ENCODE data around the gene COPS3. TPM values are rescaled to one million over a fixed set of nuclear protein-coding genes. Genes with fewer than 3 reads are reported as not detected.

The COPS3 gene
- total and polyA plus RNA-seq, 2 of the 8 experiments (the other 6 are each of a cell fraction or from before 2014, with no cell fraction given) = 82.9 to 110 TPM

DNA sequence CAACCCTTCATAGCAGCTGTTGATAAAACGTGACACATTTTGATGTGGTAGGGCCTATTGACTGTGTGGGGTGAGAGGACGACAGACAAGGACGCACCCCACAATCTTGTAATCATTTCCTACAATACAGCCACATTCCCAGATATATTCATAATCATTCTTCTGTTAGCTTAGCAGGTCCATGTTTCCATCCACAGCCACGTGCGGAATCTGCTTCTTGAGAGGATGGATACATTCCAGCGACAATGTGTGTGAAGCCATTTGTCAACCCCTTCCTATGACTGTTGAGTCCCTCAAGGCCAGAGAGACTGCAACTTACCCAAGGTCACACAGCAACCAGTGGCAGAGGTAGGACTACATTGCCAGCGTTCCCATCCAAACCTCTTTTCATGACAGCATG lies 8.7 kb upstream of the COPS3 start:
- Histone ChIP-seq H2BK120ac (replicated peaks; ENCODE audit: low read depth, low read length) (no peak overlapping the region), H3K27me3 (replicated peaks in 1 of 4; ENCODE audit: control insufficient read depth in 3 of 4, extremely low read depth in 1 of 4, insufficient read depth in 3 of 4, low read length in 3 of 4) (no peaks in the 10 kb centered on the region), H3K23me2 (ENCODE audit: low read depth, low read length) (no peaks in the 10 kb centered on the region), H3K23ac (ENCODE audit: insufficient read length) (no peak overlapping the region), H2AK5ac (ENCODE audit: low read depth, low read length) (no peak overlapping the region), H3K36me3 (ENCODE audit: control insufficient read depth in 2 of 4, insufficient read depth in 4 of 4, low read length in 3 of 4) (no peaks in the 10 kb centered on the region), H2BK20ac (ENCODE audit: low read length) (no peak overlapping the region), H2AFZ (ENCODE audit: low read length) (no peak overlapping the region), H4K91ac (replicated peaks; ENCODE audit: insufficient read length, low read length) (no peak overlapping the region), H2BK12ac (ENCODE audit: low read depth, low read length) (no peak overlapping the region), H3K4me1 (replicated peaks in 1 of 4; ENCODE audit: control insufficient read depth in 3 of 4, insufficient read depth in 4 of 4, low read length in 3 of 4) (no peaks in the 10 kb centered on the region), H3K4me3 (ENCODE audit: extremely low read depth in 1 of 4, insufficient read depth in 2 of 4, low read depth in 3 of 4, low read length in 4 of 4) (no peak overlapping the region), H3K4ac (replicated peaks; ENCODE audit: insufficient read length, low read depth, low read length) (no peak overlapping the region), H3K9ac (replicated peaks in 1 of 4; ENCODE audit: extremely low read depth in 1 of 4, low read depth in 3 of 4, low read length in 3 of 4) (no peak overlapping the region), H4K5ac (ENCODE audit: insufficient read length, low read depth, low read length) (no peak overlapping the region), H3K4me2 (ENCODE audit: insufficient read depth in 1 of 2, low read depth in 2 of 2, low read length in 2 of 2) (no peak overlapping the region), H4K8ac (ENCODE audit: extremely low read depth, insufficient read depth, low read length) (no peak overlapping the region), H3K79me1 (ENCODE audit: low read depth, low read length) (no peaks in the 10 kb centered on the region), H3K27ac (ENCODE audit: low read depth, low read length) (no peak overlapping the region), H3K9me3 (ENCODE audit: insufficient read depth in 2 of 2, low read depth in 1 of 2, low read length in 1 of 2) (no peaks in the 10 kb centered on the region), H3K56ac (replicated peaks; ENCODE audit: insufficient read length, low read depth, low read length) (no peak overlapping the region), H2BK5ac (ENCODE audit: low read depth, low read length) (no peak overlapping the region), H3K18ac (ENCODE audit: extremely low read depth, low read length) (no peak overlapping the region), H4K20me1 (replicated peaks in 1 of 2; ENCODE audit: control insufficient read depth in 1 of 2, insufficient read depth in 2 of 2, low read length in 2 of 2) (no peaks in the 10 kb centered on the region), H2BK15ac (ENCODE audit: low read length) (no peak overlapping the region), H3K79me2 (ENCODE audit: control insufficient read depth in 1 of 2, insufficient read depth in 2 of 2, low read length in 2 of 2) (no peaks in the 10 kb centered on the region), H3K14ac (ENCODE audit: insufficient read length) (no peak overlapping the region)
- CTCF ChIA-PET (ENCODE audit: partially characterized antibody) = interaction anchor here (1.3 kb wide), 1 partner anchor 208 kb away, joined by 4 read pairs; no protein-coding TSS in a partner anchor
- no peak for FAIRE-seq
- no peak for TF ChIP-seq POLR2AphosphoS5 (IDR thresholded peaks at IDR 0.05; ENCODE audit: low read depth, low read length)
- WGBS, 2 experiments (ENCODE audit: extremely low coverage in 1 of 2, insufficient coverage in 1 of 2, insufficient read length in 1 of 2, insufficient replicate concordance in 2 of 2, low coverage in 1 of 2, low lambda C conversion rate in 2 of 2, missing lambda C conversion rate in 1 of 2) = 91% methylated on average over 7 of the region's 7 CpGs; no CpG with 5 or more reads in 1 of the 2 experiments
- POLR2A ChIA-PET (ENCODE audit: partially characterized antibody) = interaction anchor here (0.8 to 2.0 kb wide), 2 partner anchors 8 kb away, joined by 3 to 5 read pairs; partner anchors contain the start of gene COPS3
- no peak for DNase-seq (ENCODE audit: low read depth in 1 of 2, low spot score in 2 of 2)
